Hindlimb muscle (tissue), 1 donor: ENCODE measurements around the gene SNED1. TPM values are rescaled to one million over a fixed set of nuclear protein-coding genes. Genes with fewer than 3 reads are reported as not detected.

Experiments used
- DNase-seq: peaks from one replicate; pipeline ENCODE4 v3.0.0-alpha.2; 2013
- polyA plus RNA-seq: library from polyadenylated mRNA; unstranded; fragments of 120-200 nt; gene quantifications from one replicate; pipeline ENCODE4 v1.2.1, GENCODE V29; 2013; ENCODE audit not compliant: insufficient read length

The SNED1 gene
- polyA plus RNA-seq, 1 donor, result 5.1 TPM

DNA sequence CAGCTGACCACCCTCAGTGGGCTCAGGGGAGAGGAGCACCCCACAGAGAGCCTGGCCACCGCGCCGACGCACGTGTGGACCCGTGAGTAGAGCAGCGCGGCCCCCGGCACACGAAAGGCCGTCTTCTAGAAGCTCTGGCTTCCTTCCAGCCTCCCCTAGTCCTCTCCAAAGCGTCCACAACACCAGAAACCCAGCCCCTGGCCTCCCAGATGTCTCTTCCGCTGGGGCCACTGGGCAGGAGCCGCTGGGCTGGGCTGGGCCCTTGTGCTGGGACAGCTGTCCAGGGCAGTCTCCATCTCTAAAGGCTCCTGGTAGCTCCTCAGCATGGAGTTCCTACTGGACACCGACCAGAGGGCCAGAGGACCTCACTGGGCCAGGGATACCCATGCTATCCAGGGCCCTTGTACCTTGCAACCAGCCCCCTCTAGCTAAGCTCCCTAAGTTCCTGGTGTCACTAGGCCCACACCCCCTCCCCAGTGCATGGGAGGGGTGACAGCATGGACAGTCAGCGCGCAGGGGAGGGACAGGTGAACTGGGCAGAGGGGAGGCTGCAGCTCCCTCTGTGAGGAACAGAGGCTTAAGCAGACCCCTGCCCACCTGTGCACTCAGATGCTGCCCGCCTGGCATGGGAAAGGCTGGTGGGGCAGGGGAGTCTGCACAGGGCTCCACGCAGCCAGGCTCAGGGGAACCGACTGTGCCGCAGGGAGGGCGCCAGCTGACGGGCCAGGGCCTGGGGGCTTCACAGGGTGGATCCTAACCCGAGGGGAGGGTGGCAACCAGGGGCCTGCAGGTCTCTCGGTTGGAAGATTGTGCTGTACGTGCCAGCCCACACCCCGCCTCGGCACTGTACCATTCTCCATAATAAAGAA lies 70.8 kb downstream of the SNED1 start:
- DNase-seq, result no peak

DNA sequence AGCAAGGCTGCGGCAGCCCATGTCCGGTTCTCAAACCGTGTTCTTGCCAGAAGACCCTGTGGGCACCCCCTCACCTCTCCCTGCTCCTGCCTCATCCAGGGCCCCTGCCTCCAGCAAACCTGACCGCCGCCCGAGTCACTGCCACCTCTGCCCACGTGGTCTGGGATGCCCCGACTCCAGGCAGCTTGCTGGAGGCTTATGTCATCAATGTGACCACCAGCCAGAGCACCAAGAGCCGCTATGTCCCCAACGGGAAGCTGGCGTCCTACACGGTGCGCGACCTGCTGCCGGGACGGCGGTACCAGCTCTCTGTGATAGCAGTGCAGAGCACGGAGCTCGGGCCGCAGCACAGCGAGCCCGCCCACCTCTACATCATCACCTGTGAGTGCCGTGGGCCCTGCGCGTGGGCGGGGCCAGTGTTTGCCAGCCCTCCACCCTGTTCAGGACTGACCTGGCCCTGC lies 71.4 kb downstream of the SNED1 start:
- DNase-seq, result no peak

DNA sequence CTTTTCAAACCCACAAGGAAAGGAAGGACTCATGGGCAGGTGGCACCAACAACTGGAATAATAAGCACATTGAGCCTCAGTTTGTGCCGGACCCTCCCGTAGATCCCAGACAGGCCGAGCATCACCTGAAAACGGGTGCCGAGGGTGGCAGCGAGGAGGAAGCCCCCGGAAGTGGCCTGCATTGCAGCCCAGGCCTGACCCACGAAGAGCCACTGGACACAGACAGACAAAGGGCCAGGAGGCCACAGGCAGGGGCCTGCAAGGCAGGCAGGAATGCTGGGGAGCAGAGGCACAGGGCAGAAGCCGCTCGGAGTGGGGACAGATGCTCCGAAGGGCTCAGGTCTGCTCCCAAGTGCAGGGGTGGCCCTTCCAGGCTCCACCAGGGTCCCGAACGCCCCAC lies 71.9 kb downstream of the SNED1 start:
- DNase-seq, result no peak

DNA sequence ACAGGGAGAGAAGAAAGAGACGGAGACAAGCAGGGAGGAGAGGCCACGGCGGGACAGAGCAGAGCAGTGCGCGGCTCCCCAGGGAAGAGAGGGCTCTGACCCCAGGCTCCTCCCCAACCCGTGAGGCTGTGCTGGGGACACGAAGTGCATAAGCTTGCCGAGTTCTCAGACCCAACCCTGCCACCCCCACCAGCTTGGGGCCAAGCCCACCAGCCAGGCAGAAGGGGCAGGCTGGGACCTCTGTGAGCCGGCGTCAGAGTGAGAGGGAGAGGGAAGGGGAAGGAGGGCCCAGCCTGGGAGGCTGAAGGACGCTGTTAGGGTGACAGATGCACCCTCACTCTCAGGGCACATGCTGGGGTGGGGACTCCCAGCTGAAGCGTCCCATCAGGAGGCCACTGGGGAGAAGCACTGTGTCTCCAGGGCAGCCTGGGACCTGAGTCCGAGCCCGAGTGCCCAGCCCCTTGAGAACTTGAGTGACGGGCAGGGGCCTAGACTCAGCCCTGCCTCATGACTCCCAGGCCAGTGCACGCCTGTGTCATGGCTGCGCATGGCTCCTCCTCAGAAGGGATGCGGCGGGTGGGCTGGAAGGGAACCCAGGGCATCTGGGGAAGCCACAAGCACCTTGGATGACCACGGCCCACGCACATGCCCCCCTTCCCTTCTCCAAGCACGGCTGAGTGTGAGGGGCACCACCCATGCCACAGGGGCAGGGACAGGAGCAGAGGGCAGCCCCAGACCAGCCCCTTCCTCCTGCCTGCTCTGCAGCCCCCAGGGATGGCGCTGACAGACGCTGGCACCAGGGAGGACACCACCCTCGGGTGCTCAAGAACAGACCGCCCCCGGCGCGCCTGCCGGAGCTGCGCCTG lies 72.6 kb downstream of the SNED1 start:
- DNase-seq, result no peak

DNA sequence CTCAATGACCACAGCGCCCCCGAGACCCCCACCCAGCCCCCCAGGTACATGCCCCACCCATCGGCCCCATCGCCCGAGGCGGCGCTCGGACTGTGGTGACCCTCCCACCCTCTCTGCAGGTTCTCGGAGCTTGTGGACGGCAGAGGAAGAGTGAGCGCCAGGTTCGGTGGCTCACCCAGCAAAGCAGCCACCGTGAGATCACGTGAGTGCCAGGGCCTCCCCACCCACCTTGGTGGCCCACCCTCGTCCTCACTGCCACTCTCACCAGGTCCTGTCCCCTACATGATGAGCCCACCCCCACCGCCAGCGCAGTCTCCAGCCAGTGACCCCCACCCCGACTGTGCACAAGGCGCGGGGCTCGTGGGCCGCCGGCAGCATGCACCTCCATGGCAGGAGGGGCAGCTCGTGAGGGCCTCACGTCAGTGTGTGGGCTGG lies 73.3 kb downstream of the SNED1 start:
- no peak for DNase-seq

DNA sequence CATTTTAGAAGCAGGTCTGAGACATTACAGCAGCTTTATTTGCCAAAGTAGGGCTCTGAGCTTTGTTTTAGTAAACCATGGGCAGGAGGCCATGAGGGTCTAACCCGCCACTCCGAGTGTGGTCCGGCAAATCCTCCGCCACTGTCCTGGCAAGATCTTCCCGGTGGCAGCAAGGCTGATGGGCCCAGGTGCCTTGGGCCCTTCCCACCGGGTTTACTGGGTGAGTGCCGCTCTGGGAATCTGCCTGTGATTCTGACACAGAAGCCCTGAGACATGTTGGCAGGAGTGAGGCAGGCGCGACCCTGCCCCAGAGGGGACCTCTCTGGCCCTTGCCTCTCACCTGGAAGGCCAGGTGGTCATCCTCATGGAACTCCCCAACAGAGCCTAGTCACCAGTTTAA lies 73.7 kb downstream of the SNED1 start:
- no peak for DNase-seq

DNA sequence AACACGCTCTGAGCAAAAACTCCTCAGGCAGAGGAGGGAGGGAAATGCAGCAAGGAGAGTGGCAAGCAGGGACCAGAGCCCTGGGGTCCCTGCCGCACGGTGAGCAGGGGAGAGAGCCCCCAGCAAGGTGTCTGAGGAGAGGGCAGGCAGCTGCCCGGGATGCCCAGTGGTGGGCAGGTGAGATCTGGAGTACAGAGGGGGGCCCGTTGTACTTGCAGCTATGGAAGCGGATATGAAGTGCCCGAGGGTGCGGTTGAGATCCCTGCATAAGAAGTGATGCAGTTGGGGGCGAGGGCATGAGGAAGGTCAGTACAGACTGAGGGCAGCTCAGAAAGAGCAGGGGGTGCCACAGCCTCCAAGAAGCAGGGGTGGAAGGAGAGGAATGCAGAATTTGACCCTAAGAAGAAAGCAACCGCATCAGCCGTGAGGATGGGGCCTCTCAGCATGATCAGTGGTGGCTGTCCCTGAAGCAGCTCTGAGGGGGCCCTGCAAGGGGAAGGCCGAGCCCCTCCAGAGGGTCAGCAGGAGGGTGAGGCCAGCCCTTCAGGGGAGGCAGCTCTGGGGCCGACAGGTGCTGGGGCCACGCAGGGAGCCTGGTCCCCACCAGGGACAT lies 74.2 kb downstream of the SNED1 start:
- DNase-seq, result no peak

DNA sequence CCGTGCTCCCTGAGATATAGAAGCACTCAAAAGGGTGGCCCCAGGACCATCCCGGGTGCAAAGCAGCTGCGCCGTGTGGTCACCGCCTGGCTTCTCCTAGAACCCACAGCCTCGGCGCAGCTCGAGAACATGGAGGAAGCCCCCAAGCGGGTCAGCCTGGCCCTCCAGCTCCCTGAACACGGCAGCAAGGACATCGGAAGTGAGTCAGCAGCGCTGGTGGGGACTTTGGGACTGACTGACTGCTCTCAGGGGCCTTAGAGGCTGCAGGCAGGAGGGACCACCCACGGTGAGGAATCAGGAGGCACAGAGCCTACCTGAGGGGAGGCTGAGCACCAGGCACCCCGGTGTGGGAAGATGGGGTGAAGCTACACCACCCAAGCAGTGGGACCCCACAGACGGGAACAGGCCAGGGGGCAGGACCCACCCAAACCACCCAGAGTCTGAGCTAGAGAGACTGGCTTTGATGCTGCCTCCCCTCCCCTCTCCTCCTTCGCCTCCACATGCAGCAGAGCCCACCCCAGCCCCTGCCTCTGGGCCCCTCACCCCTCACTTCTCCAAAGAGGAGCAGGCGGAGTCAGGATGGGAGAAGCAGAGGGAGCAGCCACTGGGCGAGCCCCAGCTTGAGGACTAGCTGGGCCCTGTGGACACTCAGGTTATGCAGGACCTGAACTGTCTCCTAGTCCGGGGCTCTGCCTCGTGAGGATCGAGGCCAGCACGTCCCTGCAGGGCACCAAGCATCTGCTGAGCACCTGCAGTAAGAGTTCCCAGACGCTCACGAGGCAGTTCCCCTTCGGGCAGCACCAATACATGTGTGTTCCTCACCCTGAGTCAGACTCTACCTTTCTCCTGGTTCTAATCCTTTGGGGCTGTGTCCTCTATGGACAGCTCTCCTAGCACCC lies 75.0 kb downstream of the SNED1 start:
- DNase-seq, result no peak

DNA sequence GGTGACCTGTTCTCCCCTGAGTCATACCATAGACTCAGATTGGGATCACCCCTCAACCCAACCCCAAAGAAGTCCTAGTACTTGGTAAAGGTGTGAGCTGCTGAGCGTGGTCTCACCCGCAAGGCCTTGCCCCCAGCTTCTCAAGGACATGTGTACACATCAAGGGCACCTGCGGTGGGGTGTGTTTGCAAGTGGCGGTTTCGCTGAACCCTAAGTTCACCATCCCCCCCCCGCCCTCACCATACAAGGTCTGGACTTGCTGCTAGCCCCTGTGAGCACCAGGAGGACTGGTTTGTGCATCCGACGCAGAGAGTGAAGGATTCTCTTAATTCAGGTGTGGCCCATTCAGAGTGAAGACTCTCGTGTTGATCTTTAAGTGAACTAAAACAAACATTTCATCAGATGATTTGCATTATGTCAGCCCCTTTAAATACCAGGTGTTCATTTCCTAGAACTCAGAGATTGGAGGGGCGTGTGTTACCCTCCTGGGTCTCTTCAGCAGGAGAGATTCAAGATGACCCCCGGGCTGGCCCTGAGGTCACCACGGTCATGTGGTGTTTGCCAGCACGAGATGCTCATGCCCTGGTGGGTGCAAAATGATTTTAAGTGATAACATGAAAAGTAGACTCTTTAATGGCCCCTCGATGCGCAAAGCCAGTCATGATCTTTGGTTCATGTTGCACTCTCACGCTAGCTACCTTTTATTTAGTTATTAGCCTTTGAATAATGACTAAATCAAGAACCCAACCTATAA lies 75.8 kb downstream of the SNED1 start:
- no peak for DNase-seq

DNA sequence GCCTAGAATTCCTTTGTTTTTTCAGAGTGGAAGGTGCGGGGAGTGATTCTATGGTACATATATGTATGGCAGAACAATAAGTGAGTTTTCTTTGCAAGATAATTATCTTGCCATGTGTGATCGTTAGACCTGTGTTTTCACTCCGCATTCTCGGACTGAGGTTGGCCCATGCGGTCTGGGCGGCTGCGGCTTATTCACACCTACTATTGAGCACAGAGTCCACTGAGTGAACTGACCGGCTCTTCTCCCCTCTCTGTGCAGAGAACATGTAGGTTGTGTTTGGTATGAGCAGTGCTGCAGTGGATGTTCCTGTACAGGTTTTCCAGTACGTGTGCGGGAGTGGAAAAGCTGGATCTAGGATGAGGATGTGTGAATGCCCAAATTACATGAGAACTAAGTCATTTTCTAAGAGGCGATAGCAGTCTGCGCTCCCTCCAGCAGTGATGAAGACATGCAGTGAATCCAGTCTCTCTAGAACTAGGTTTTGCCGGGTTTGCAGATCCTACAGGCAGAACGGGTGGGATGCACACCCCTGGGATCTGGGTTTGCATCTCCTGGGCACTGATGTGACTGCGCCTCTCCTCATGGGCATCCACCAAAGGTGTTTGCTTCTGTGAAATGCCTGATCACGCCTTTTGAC lies 76.6 kb downstream of the SNED1 start:
- no peak for DNase-seq

DNA sequence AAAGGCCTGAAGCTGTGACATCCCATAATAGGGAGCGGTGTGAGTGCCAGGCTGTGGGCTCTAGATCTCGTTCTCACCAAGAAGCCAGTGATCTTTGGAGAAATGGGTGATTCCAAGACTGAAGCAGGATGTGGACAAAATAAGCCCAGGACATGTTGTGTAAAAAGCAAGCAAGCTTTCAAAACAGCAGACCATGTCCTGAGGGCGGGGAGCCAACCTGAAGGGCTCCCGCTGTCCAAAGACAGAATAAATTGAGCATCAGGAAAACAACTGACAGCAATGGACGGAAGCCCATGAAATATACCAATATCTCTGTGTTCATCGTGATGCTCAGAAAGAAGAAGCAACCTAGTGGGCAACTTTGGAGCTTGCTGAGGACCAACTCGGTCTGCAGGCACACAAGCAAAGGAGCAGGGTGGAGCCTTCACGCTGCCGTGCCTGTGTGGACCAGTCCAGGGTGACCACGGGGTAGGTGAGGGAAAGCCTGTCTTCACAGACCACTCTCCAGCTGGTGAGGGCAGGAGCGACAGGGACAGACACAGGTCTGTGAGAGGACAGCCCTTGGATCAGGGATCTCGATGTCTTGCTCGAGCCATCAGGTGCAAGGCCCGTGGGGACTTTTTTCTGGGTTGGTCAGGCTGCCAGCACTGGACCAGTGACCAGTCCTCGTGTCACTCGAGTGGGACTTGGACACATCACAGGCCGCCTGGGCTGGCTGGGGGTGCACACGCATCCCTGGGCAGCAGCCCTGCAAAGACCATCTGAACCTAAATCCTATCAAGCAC lies 82.2 kb downstream of the SNED1 start:
- DNase-seq, result no peak

DNA sequence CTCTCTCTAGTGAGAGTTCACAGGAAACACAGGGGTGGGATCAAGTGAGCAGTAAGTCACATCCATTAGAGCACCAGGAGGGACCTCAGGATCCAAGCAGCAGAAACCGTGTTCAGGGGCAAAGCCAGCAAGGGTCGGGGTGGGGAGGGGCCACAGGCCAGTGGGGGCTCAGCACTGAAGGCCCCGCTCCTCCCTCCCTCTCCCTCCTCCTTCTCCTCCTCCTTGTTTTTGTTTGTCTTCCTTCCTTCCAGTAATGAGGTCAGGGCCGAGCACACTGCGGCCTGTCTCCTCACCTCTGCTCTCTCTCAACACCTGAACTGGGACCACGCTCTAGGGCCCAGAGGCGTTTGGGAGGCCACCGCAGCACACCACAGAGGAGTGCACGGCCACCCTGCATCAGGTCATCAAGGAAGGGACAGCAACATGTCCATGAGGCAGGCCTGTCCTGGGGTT lies 82.8 kb downstream of the SNED1 start:
- DNase-seq, result no peak

DNA sequence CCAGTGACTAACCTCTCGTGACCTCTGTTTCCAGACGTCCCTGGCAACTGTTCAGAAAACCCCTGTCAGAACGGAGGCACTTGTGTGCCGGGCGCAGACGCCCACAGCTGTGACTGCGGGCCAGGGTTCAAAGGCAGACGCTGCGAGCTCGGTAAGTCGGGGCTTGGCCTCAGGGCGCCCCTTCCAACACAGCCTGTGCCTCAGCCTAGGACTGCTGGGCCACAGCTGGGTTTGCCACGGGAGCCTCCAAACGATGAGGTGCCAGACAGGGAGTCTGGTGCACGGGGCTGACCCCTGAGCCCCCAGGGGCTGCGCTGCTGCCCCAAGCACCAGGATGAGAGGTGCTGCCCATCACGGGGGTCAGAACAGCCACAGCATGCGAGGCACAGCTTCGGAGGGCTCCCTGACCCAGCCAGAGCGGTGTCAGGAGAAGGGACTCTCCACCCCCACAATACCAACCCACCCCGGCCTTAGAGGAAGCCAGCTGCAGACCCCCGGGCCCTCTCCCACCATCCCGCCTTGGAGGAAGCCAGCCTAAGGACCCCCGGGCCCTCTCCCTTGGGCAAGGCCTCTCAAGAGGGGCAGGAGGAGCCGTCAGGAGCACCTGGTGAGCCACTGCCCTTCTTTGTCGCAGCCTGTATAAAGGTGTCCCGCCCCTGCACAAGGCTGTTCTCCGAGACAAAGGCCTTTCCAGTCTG lies 83.4 kb downstream of the SNED1 start:
- DNase-seq, result no peak

DNA sequence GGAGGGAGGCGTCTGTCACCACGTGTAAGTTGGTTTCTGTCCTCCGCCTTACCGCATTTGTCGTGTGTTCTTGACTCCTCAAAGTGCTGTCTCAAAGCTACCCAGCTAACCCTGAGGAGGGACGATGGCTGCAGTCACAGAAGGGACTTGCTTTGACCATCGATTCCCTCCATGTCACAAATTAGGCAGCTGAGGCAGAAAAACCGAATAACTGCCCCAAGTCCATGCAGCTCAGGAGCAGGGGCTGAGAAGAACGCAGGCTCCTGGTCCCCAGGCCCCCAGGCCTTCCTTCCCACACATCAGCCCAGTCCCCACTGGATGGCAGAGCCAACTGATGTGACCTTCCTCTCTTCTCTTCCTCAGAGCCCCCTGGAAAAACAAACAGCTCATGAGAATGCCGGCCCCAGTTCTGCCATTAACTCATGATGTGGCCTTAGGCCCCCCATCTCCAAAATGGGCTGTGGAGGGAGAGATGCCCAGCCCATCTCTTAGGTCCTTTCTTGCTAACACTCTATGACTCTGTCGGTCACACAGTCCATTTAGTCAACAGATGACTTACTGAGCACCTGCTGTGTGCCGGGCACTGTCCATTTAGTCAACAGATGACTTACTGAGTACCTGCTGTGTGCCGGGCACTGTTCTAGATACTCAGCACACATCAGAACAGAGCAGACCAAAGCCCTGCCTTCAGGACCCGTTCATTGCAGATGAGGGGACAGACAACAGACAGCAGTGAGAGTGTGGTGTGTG lies 84.1 kb downstream of the SNED1 start:
- DNase-seq, result no peak

DNA sequence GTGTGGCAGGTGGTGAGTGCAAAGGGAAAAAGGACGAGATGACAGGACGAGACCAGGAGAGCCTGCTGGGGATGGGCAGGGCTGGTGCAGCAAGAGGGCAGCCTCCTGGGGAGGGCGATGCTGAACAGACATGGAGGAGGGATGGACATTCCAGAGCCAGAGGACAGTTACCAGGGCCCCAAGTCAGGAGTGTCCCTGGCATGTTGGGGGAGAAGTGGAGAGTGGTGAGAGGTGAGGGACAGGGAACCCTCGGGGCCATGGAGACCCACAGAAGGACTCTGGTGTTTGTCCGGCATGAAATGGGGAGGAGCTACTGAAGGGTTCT lies 84.6 kb downstream of the SNED1 start:
- DNase-seq, result no peak

DNA sequence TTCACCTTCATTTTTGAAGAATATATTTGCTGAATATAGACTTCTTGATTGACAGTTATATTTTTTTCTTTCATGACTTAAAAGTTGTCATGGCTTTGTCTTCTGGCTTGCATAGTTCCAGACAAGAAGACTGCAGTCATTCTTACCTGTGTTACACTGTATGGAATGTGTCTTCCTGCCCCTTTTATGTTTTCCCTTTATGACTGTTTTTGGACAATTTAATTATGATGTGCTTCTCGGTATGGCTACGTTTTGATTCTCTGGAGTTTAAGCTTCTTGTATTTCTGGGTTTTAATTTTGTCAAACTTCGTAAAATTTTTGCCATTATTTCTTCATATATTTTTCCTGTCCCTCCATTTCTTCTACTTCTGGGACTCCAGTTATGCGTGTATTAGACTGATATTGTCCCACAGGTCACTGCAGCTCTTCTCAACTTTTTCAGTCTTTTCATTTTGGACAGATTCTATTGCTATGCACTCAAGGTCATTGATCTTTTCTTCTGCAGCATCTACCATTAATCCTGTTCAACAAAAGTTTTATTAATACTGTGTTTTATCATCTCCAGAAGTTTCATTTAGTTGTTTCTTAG lies 86.5 kb downstream of the SNED1 start:
- DNase-seq, result no peak

DNA sequence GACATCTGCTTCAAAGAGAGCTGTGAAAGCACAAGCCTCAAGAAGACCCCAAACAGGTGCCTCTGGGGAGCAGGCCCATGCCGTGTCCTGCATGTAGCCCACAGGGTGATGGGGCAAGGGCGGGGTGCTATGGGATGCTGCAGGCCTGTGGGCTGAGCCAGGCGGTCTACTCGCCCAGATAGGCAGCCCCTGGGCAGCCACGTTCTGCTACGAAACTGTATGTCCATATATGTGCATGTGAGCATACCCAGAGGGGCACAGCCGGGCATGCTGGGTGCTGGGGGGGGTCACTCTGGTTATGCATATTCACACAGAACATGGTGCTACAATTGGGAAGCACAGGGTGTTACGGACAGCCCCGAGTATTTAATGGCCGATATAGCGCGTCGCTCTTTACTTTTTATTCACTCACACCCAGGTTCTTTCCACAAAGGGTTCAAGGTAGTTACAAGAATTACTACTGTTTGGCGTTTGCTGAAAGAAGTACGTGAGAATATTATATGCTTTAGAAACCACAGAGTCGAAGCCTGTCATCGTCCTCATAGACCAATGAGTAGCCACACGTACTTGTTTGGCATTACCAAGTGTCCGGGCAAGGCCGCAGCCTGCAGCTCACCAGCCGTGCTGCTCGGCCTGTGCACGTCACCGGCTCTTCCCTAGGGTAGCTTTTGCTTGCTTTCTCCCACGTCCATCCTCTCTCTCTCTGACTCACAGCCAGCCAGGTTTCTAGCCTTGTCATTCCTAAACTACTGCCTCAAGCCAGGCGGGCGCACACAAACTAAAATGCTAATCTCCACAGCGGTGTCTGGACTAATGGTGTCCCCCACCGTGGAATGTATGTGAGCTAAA lies 89.2 kb downstream of the SNED1 start:
- no peak for DNase-seq
